NCI-H146 (cell line): ENCODE measurements around the gene ARMC2.
A peak's percentile ranks its signal among the peaks of the same experiment; 100 is the strongest.

Experiments
- DNase-seq: peaks from one replicate; lab custom pipeline; 2025; lab: John Stamatoyannopoulos, UW

Gene ARMC2

DNA sequence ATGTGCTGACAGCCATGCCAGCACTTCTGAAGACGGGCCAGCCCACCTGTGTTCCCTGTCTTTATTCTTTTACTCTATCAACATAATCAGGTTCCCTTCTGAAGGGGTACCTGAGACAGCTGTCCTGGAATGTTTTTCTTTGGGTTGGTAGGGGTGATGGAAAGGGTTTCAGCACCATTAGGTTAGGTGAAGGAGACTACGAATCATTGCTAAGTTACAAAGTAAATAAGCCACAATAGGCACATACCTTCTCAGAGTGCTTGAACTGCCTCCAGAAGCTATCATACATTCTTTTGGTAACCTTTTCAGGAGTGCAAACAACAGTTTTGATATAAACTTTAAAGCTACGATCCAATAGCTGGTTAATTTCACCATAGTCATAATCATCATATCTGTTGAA is 140.1 kb downstream of the ARMC2 start:
- DNase-seq, result no peak

DNA sequence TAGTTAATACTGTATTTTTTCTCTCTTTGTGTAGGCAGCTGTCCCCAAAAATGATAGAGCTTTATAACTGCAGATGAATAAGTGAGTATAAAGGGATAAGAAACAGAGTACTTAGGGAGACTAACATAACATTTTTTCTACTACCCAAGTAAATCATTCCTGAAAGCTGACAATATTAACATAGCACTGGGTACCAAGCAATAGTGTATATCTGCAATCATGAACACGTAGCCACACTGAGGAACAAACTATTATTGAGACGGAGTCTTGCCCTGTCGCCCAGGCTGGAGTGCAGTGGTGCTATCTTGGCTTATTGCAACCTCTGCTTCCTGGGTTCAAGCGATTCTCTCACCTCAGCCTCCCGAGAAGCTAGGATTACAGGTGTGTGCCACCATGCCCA is 140.5 kb downstream of the ARMC2 start:
- DNase-seq, result no peak

- DNase-seq, result no peak
Observed at GRCh38 chr6:108989700-108990099, 141.5 kb downstream of the ARMC2 start.

- no peak for DNase-seq
Observed at GRCh38 chr6:108993876-108994275, 145.7 kb downstream of the ARMC2 start.

- no peak for DNase-seq
Observed at GRCh38 chr6:108995296-108995695, 147.1 kb downstream of the ARMC2 start.

GRCh38 chr6:108996208-108996607 is 148.0 kb downstream of the ARMC2 start:
- no peak for DNase-seq

DNA sequence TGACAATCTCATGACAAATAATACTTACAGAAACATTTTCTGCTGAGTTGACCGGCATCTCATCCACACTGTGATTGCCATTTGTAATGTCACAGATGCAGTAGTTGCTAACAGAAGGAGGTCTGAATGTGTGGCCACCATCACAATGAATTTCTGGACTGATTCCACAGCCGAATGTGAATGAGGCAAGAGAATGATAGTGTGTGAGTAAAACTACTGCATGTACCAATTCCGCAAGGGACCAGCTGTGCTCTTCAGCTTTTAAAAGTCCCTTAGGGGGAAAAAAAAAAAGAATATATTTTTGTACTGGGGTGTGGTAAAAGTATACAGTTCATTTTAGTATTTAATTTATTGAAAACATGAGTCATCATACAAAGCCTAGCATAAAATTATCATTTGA is 150.3 kb downstream of the ARMC2 start:
- no peak for DNase-seq

GRCh38 chr6:108999428-108999827 is 151.2 kb downstream of the ARMC2 start:
- DNase-seq, result no peak

DNA sequence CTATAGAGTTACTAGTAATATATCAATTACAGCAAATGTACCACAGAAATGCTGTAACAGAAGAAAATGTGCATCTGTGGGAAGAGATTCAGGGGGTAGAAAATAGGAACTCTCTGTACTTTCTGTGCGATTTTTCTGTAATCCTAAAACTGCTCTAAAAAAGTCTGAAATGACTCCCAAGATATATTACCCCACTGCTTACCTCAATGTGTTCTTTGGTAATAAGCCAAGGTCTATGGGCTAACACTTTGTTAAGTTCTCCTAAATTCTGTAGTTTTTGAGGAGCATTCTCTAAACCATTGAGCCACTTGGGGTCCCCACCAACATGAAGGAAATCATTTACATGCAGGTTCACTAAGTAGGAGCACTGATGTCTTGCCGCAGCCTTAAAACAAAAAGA is 152.1 kb downstream of the ARMC2 start:
- DNase-seq, result no peak

- no peak for DNase-seq
Observed at GRCh38 chr6:109001291-109001894, 153.2 kb downstream of the ARMC2 start.

GRCh38 chr6:109002051-109002697 is 154.0 kb downstream of the ARMC2 start:
- no peak for DNase-seq

- no peak for DNase-seq
Observed at GRCh38 chr6:109002882-109003281, 154.7 kb downstream of the ARMC2 start.

DNA sequence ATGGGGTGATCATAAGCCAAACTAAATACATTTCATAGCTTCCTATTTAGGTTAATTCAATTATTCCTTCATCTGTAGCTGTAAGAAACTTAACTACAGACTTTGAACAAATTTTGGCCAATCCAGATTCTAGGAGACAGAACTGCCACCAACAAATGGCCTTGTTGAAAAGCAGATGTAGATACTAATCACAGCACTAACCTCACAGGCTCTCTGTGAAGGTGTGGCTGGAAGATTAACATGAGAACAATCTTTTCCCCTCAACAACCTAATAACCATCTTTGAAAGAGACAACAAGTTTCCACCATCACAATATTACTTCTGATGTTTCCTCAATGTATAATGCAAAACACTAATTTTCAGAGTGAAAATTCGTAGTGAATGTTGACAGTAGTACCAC is 158.6 kb downstream of the ARMC2 start:
- DNase-seq, result no peak

- no peak for DNase-seq
Observed at GRCh38 chr6:109007521-109007920, 159.3 kb downstream of the ARMC2 start.

DNA sequence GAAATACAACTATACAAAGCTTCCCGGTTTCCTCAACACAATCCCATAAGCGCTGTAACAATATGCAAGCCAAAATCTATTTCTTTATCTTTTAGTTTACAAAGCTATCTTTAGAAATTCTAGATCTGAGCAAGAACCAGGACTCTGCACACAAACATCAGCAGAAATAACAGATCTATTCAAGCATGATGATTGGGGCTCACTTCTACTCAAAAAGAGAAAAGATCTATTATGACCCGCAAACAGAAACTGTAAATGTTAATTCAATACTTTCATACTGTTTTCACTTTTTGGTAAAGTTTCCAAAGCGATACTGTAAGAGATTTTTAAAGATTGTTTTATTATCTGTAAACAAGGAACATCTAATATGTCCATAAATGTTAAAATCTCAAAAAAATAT is 159.8 kb downstream of the ARMC2 start:
- DNase-seq, result no peak

- DNase-seq, result peak; percentile 77
Observed at GRCh38 chr6:109008537-109009235, 160.5 kb downstream of the ARMC2 start.

GRCh38 chr6:109009236-109009961 is 161.2 kb downstream of the ARMC2 start:
- peak; percentile 92 for DNase-seq

DNA sequence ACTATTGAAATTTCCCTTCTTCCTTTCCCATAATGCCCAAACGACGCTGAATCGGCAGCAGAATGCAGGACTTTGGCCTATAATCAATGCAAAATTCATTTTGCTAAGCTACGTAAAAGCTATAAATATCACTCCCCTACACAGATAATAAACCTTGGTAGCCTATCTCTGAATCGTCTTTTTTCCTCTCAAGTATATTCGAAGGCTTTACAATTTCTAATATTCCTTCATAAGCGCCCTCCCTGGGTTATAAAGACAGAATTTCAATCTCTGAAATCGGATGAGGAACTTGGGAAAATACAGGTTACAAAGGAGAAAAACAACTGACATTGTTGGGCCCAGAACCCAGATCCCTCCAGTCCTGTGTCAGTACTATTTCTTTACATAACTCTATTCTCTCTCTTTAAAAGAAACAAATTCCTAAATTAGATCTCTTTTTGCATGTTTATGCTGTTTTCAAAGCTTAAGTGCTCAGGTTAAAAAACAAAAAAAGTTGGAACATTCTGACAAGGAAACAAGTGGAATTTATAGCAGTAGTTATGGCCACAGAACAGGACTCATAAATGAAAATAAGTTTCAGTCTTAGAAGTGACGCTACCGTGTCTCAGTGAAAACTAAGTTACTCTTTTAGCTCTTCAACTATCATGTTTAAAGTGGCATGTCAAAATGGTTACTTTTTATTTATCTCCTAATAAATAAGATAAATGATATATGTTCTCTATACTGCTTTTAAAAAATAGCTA is 161.9 kb downstream of the ARMC2 start:
- no peak for DNase-seq

DNA sequence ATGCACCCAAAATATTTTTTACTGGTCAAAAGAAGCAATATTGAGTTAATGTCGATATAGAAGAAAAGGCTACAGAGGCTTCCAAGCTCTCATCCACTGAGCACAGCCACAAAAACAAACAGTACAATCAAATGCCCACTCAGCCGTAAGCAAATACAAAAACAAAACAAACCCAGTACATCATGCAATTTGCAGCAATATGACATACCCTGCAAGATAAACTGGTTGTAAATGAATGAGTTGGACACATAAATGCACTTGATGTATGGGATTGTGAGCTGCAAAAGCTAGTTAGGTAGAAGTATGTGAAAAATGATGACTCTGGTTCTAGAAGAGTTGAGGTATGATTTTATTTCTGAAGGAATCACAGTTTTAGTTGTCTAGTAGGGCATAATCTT is 162.5 kb downstream of the ARMC2 start:
- DNase-seq, result peak; percentile 22

DNA sequence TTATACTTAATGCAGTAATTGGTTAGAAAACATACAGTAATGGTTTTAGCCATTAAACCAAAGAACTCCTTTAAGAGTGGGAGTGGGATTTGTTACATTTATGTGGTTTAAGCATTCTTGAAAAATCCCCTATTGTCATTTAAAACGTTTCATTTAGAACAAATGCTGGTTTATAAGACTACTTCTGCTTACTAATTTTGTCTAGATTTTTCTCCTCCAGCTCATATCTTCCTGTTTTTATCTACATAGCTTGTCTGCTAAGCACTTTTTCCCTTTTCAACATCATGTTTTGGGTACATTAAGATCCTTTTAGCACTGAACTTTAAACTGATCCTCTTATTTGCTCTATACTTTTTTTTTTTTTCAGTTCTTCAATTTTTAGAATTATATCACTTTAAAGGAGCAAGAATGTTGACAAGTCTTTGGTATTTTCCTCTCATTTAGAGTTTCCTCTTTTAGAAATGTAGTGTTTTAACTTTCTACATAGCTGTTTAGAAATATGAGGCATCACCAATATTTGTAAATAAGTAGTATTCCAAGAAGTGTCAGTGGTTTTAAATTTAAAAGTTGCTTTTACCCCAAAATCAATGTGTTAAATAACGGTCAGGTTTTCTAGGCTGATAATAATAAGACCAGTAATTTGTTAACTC is 165.6 kb downstream of the ARMC2 start:
- no peak for DNase-seq

DNA sequence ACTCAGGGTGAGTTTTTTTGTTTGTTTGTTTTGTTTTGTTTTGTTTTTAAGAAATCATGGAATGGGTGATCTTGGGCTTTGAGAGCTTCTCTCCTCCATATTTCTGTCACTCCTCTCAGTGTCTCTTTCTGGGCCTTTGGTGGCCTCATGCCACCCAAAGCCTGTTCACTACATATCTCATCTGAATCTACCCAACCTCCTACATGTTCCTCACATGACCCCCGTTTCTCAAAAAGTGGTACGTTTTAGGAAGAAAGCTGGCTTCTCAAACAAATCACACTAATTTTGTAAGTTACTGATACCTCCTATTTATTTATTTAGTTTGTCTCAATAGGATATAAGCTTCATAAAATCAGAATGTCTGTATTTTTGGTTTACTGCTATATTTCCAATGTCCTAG is 166.4 kb downstream of the ARMC2 start:
- DNase-seq, result no peak

DNA sequence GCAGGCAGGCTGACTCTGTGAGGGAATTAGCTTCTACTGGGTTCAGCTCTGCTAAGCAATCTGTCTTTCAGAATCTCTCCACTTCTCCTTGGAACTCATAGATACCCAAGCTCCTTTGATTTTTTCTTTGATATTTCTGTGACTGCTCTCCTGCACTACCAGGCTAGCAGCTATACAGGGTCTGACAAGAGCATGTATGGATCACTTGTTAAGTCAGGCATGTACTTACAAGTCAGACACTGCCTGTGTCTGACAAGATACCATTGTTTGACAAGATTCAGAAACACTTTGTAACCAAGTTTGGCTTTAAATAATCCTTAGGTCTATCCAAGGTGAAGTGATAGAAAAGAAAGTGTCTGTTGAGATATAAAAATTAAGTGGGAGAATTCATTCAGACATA is 167.0 kb downstream of the ARMC2 start:
- DNase-seq, result no peak
